Dedifferentiated amniotic fluid mesenchymal stem cell (primary cell): ENCODE measurements around the gene UROD.

Source experiments
- DNase-seq: peaks from one replicate; pipeline ENCODE4 v3.0.0-alpha.2; 2016; ENCODE audit errors: extremely low spot score

UROD gene

DNA sequence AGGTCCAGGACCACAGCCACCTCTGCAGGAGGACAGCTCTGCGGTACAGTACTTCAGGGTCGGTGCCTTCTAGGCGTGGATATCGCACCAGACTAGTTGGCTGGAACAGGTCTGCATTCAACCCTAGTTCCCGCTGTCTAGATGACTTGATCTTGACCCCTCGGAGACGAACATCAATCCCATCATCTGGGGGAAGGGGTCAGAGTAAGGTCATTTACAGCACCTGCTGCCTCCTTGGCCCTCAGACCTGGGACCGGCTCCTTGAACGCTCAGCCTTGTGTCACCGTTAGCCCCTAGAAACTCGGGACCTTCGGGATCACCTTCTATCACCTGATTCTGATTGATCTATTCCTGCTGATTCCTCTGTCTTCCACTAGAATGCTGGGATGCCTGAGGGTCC lies 3.5 kb upstream of the UROD start:
- DNase-seq = no peak

DNA sequence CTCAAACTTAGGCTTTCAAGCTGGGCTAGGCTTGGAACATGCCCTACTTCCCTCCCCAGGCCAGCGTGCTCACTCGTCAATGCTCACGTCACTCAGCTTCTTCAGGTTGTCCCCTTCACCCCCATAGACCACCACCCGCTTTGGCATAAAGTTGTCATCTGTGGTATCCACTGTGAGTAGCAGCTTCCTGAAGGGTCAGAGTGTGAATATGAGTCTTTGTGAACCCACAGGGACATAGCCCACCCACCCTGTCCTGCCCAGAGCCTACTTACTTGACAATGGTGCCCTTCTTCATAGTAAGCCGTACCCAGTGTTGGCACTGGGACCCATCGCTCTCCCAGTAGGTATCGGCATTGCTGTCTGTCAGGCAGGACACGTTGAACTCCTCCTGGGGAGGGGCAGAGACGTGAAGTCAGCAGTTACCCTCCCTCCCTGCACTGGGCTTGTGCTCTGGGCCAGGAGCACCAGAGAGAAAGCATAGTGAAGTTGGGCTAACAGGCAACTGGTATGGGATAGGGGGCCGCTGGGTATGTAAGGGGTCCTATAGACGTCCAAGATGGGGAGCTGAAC lies 2.7 kb upstream of the UROD start:
- no peak for DNase-seq

DNA sequence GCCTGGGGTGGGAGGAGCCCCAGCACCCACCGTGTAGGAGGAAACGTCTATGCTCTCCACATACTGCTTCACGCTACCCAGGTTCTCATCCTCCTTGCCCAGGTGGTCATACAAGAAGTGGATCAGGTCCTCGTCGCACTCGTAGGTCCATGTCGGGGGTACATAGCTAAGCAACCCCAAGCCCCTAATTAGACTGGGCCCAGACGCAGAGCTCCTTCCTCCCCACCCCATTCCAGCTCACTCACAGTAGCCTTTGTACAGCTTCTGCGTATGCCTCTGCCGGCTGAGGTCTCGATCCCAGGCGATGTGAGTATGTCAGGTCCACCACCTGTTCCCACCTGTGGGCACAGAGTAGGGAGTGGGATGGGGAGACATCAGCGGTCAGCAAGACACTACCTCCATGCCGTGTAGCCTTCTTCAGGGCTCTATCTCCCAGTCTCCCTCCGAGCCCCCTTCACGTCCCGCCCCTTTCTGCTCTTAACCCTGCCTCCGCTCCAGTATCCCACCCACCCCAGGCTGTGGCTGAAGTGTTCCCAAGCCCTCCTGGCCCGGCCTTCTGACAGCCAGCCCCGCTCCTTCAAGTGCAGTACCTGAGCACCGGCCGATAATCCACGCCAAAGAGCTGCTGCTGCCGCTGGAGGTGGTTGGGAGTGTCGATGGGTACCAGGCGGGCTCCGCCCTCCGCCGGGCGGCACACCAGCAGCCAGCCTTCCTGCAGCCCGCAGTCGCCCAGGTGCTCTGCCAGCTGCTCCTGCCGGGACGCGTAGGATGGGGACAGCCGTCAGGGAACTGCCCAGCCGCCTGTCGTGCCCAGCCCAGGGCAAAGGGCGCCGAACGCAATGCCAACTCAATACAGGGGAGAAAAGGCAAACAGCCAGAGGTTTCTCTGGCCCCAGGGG lies 1.8 kb upstream of the UROD start:
- DNase-seq = no peak

DNA sequence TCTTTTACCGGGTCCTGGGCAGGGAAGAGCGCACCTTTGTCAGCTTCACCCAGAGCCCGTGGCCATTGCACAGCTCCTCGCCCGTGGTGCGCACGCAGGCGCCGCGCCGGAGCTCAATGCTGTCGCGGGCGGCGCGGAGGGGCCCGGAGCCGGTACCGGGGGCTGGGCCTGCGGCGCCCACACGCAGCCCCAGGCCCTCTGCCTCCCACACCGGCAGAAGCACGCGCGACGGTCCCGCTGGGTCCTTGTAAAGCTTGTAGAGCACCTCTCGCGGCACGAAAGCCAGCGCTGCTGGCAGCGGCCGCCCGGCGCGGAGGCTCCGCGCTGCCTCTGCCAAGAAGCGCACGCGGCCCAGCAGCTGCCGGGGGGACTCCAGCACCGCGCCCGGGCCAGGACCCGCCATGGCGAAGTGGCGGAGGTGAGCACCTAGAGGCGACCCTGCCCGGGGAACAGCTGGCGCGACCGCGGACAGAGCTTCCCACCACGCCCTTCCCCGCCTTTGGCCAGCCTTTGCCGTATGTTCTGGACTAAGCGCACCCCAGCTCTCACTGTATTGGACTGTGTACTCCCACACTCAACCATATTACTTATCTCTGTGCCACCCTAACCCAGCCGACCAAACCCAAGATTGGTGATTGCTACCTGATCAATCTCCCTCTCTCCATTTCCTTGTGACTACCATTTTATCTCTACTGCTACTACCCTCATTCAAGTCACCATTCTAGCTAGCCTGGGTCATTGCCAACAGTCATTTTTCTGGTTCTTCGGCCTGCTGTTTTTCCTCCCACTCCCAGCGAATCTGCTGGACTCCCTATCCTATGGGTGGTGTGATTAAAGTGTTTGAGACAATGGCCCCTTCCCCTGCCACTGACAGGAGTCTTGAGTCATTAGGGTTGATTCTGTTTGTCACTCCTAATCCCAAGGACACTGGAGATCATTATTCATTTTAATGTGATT lies 921 bp upstream of the UROD start, which contains the start of gene HECTD3:
HECTD3 (minus strand) TSS at position 470 of the 957 bp plus-strand sequence; CDS start at position 403, 67 bp downstream.
- DNase-seq = peak; percentile 43

DNA sequence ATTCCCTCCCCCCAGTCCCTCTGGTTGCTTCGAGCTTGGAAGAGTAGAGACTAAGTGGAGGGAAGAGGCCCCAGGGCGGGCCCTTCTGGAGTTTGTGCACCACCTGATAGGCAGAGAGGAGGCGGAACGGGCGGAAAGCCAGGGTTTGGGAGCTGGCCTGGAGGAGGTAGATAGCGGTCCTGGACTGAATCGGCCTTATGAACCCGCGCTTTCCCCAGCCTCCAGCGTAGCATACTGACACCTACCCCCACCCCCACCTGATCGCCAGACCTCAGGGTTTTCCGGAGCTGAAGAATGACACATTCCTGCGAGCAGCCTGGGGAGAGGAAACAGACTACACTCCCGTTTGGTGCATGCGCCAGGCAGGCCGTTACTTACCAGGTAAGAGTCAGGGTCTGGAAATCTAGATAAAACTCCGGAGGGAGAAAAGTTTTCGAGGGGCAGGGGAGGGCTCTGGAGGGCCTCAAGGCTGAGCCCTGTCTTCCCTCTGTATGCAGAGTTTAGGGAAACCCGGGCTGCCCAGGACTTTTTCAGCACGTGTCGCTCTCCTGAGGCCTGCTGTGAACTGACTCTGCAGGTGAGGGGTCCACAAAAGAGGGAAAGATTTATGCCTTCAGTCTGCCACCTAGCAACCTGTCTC lies 705 bp downstream of the UROD start:
- DNase-seq = peak; percentile 37

DNA sequence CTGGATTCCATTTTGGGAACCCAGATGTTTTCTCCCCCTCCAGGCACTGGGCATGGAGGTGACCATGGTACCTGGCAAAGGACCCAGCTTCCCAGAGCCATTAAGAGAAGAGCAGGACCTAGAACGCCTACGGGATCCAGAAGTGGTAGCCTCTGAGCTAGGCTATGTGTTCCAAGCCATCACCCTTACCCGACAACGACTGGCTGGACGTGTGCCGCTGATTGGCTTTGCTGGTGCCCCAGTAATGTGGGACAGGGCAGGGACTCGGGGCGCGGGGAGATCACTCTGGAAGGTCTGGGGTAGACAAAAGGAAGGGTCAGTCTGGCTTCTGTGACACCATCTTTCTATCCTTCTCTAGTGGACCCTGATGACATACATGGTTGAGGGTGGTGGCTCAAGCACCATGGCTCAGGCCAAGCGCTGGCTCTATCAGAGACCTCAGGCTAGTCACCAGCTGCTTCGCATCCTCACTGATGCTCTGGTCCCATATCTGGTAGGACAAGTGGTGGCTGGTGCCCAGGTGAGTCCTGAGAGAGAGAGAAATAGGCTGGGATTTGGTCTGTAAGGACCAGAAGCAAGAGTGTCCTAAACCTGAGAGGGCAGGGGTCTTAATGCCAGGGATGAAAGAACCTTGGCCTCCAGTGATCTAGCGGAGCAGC lies 1.6 kb downstream of the UROD start:
- DNase-seq = no peak

DNA sequence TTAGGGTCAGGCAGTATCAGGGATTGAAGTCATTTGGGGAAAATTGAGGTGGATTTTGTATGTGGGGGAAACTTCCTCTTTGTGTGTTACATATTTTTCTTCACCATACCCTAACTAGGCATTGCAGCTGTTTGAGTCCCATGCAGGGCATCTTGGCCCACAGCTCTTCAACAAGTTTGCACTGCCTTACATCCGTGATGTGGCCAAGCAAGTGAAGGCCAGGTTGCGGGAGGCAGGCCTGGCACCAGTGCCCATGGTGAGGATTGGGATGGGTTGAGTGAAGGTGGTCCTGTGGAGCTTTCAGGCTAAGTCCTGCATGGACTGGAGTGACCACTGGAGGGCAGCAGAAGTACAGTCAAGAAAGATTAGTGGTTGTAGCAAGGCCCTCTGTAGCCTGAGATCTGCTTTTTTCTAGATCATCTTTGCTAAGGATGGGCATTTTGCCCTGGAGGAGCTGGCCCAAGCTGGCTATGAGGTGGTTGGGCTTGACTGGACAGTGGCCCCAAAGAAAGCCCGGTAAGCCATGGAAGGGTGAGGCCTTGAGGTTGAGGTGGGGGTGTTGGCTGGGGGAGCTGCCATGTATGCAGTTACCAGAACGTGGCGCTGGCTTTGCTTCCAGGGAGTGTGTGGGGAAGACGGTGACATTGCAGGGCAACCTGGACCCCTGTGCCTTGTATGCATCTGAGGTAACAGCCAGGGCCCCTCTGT lies 2.4 kb downstream of the UROD start:
- DNase-seq = peak; percentile 86

DNA sequence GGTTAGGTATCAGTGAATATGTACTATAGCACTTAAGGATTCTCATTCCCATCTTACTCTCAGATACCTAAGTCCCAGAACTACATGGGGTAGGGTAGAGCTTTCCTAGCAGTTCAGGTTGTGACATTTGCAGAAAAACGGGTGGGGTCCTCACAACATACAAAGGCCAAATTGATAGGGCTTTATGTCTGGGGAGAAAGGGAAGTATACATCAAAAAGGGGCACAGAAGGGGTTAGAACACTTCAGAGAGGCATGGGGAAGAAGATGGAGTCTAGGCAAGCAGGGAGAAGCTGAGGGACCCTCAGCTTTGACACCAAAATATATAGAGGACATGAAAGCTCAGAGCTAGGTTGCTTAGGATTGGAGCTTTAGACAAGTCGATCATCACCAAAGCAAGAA lies 3.6 kb downstream of the UROD start:
- DNase-seq = no peak

DNA sequence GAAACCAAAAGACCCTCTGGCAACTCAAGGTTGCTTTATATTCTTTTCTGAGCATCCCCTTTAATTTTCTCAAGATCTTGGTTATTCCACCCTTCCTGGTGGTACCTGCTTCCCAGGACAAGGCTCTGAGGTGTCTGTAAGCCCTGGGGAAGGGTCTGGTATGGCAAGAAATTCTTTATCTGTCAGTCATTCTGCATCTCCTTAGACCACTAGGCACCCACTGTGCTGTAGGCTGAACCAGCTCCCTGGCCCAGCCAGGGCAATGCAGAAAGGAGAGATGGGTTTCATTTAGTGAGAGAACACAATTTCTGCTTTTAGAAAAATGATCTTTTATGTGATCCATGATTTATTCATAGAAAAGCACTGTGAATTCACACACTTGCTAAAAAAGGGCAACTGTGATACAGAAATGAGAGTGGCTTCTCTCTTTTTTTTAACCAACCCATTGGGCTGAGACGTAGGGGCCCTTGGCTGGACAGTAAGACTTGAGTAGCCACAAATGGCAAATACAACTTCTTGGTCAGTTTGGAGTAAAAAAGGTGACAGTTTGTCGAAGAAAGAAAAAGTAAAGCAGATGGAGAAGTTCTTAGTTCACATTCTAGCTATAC lies 4.1 kb downstream of the UROD start:
- no peak for DNase-seq

DNA sequence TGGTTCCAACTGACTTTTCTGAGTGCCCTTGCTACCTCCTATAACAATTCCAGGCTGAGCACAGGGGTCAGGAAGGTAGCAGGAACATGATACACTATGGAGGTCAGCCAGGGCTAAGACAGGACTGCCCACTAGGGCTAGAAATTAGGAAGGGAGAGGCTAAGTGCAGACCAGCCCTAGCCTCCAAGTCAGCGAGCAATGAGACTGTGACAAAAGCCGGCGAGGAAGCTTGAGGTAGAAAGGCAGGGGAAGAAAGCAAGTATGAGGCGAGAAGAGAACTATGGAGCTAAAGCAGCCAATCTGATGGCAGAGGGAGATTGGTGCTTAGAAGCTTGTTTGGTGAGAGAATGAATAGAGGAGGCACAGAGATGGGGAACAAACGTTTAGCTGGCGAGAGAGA lies 4.7 kb downstream of the UROD start:
- DNase-seq = no peak

DNA sequence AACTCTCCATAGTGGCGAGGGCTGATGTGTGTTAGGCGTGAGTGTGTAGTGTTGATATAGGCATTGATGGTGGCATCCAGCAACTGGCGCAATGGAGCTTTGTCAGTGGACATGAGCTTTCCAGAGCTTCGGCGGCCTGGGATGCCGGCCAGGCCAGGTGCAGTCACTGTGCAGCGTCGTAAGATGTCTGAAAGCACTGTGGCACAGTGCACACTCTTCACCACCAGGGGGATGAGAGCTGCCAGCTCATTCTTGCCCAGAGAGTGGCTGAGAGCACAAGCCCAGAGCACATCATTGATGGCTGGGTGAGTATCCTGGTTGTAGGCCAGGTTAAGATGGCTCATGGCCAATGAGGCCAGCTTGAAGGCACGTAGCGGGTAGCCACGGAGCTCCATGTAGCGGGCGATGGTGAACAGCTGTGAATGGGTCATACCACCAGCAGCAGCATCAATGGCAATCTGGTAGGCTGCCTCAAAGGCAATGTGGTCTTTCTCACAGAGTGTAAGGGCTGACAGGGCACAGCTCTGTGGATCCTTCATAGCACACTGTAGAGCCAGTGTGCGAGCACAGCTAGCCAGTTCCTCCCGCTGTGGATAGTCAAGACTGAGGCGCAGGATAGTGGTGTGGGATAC lies 6.7 kb downstream of the UROD start:
- DNase-seq = no peak

DNA sequence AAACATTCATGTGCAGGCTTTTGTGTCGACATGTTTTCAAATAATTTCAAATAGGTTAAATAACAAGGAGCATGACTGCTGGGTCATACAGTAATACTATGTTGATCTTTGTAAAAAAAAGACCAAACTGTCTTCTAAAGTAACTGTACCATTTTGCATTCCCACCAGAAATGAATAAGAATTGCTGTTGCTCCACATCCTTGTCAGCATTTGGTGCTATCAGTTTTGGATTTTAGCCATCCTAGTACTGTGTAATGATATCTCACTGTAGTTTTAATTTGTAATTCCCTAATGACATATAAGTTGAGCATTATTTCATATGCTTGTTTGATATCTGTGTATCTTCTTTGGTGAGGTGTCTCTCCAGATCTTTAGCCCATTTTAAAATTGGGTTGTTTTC lies 11.6 kb downstream of the UROD start:
- no peak for DNase-seq

DNA sequence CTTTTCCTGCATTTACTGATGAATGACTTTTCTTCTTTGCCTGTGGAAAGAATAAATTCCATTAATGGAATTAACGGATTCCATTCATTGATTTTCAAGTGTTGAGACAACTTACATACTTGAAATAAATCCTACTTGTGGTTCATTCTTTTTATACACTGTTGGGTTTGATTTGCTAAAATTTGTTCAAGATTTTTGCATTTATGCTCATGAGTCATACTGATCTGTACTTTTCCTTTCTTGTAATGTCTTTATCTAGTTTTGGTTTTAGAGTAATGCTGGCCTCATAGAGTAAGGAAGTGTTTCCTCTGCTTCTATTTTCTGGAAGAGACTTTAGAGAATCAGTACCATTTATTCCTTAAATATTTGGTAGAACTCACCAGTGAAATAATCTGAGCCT lies 14.4 kb downstream of the UROD start:
- no peak for DNase-seq

DNA sequence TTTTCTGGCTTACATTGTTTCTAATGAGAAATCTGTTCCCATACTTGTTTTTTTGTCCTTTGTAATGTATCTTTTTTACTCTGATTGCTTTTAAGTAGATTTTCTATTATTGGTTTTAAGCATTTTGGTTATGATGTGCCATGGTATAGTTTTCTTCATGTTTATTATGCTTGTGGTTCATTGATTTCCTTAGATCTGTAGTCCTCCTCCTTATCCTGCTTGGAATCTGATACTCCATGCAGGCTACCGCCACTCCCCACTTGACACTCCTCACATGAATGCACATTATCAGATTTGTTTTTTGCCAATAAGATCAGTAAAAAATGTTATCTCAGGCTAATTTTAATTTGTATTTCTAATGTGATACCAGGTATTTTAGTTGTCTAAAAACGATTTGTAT lies 20.8 kb downstream of the UROD start:
- no peak for DNase-seq

DNA sequence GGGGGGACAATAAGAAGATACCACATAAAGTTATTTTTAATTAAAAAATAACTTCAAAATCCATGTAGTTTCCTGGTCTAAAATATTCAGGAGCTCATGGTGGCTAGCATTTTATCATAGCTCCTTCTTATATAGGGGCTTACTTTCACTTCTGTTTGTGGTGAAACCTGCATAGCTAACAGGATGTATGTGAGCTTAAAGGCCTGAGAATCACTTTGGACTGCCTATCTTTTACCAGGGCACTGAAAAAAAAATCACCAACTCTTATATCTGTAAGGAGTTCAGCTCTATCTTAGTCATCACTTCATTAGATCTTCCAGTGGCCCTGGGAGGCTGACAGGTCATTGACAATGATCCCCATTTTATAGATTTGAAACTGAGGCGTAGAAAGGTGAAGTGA lies 21.3 kb downstream of the UROD start:
- DNase-seq = no peak

DNA sequence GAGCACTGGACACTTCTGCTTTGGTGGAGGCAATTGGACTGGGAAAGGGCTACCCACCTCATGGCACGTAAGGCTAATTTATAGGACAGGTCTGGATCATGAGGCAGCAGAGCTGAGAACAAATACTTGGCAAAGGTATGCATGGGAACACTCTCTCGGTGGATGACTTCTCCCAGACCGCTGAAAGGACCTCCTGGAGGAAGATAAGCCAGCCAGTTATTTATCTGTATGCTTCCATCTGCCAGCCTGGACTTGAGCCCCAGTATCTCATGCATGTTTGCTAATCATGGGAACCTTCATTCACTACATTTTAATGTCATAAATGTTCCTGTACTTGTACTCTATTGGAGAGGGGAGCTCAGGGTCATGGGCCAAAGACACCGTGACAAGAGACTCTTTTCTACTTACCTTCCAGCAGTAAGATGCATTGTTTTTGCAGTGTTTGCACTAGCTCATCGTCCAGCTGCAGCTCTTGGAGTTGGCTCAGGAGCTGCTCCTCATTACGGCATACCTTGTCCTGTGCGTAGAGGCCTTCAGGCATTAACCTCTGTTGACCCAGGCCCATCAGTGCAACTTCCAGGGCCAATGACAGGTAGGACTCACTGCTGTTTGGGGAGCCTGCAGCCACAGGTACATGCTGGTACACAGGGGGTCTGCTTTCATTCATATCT lies 23.7 kb downstream of the UROD start:
- DNase-seq = no peak

DNA sequence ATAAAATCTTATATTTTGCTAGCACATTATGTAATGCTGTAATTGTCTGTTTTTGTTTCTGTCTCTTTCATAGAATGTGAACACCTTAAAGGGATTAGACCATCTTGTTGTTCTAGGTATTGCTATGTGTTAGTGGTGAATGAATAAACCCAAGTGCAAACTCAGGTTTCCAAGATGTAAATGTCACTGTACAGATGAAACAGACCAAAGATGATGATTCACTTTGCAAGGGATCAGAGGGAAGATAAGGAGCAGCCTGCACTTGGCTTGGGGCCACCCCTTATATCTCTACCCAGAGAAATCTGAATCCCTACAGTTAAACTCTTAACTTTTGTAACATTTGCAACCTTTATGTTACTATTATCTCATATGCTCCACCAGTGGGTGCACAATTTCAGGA lies 25.4 kb downstream of the UROD start:
- no peak for DNase-seq

DNA sequence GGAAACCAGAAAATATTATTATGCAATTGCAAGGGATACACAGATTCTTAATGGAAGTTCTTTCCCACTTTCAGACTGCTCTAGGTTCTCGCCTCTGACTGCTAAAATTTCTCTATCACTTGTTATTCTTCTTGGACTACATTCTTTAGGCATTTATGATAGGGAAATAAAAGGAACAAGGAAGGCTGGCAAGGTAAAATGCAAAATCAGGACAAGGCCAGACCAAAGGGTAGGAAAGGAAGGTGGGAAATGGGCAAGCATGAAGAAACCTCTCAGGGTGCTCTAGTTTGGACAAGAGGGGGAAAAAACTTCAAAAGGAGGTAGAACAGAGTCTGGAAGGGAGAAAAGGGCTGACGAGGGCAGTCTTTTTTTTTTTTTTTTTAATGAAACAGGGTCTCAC lies 26.2 kb downstream of the UROD start:
- DNase-seq = no peak
